OCI-LY7 (cell line): ENCODE measurements around the gene RNF157. TPM values are rescaled to one million over a fixed set of nuclear protein-coding genes. Genes with fewer than 3 reads are reported as not detected.

Source experiments
- BruUV-seq: library from RNA; stranded (reverse); fragments of 400-500 nt; replicated peaks from 2 replicates; lab custom pipeline; 2021; lab: Mats Ljungman, UMichigan
- CTCF ChIA-PET: fragments of 300-600 bp; sonication (Branson Sonifier 250); formaldehyde crosslinking; loops from one replicate; lab custom pipeline; 2022; ENCODE audit warnings: antibody characterized with exemption; ENCODE audit not compliant: unreplicated experiment; lab: Charles Lee
- POLR2A ChIA-PET: fragments of 300-600 bp; sonication (Branson Sonifier 250); formaldehyde crosslinking; loops from one replicate; lab custom pipeline; 2022; ENCODE audit warnings: antibody characterized with exemption; lab: Charles Lee
- DNase-seq: peaks from one replicate; pipeline ENCODE4 v3.0.0-alpha.2; 2015; ENCODE audit warnings: low spot score
- H2AFZ ChIP-seq: fragments of 200-600 bp; sonication (generic), shearing (Covaris generic); 2 replicates; pipeline ENCODE4 v1.6.1; 2014; ENCODE audit warnings: mild to moderate bottlenecking, antibody characterized with exemption, low read length, moderate library complexity
- H3K27ac ChIP-seq: fragments of 200-600 bp; sonication (generic); 2 replicates; pipeline ENCODE4 v1.5.1; 2014; ENCODE audit warnings: mixed run types, low read depth, mild to moderate bottlenecking, moderate library complexity, low read length, inconsistent platforms; ENCODE audit not compliant: poor library complexity, severe bottlenecking
- H3K36me3 ChIP-seq: fragments of 200-600 bp; sonication (generic); 2 replicates; pipeline ENCODE4 v1.6.1; 2014; ENCODE audit warnings: mild to moderate bottlenecking, antibody characterized with exemption, low read length, moderate library complexity, mixed read lengths; ENCODE audit not compliant: insufficient read depth
- H3K4me1 ChIP-seq: fragments of 200-600 bp; sonication (generic); 2 replicates; pipeline ENCODE4 v1.5.1; 2014; ENCODE audit warnings: mild to moderate bottlenecking, low read length; ENCODE audit not compliant: insufficient read depth, poor library complexity, severe bottlenecking
- H3K4me2 ChIP-seq: fragments of 200-600 bp; sonication (generic); 2 replicates; pipeline ENCODE4 v1.6.1; 2014; ENCODE audit warnings: mild to moderate bottlenecking, low read length
- H3K4me3 ChIP-seq: fragments of 200-600 bp; sonication (generic); 2 replicates; pipeline ENCODE4 v1.5.1; 2014; ENCODE audit warnings: mild to moderate bottlenecking, low read depth, low read length; ENCODE audit not compliant: poor library complexity, severe bottlenecking
- H3K79me2 ChIP-seq: fragments of 200-600 bp; sonication (generic); 2 replicates; pipeline ENCODE4 v1.6.1; 2016; ENCODE audit warnings: low read depth, mild to moderate bottlenecking, low read length, moderate library complexity, mixed read lengths; ENCODE audit not compliant: insufficient read depth
- H3K9me2 ChIP-seq: fragments of 200-600 bp; sonication (generic); 2 replicates; pipeline ENCODE4 v1.6.1; 2016; ENCODE audit warnings: mild to moderate bottlenecking, low read length, mixed read lengths; ENCODE audit not compliant: insufficient read depth
- H3K9me3 ChIP-seq: fragments of 200-600 bp; sonication (generic); 2 replicates; pipeline ENCODE4 v1.6.1; 2014; ENCODE audit warnings: mild to moderate bottlenecking, mixed run types, low read length, mixed read lengths
- H4K20me1 ChIP-seq: fragments of 200-600 bp; sonication (generic); 2 replicates; pipeline ENCODE4 v1.6.1; 2014; ENCODE audit warnings: mild to moderate bottlenecking, antibody characterized with exemption, low read length, moderate library complexity, mixed read lengths; ENCODE audit not compliant: insufficient read depth
- CTCF ChIP-seq: fragments of 200-600 bp; sonication (generic); conservative IDR thresholded peaks from 2 replicates; pipeline ENCODE4 v1.5.1; 2014; ENCODE audit warnings: mild to moderate bottlenecking, antibody characterized with exemption, low read length, moderate library complexity, mixed read lengths
- EZH2phosphoT487 ChIP-seq: fragments of 200-600 bp; sonication (generic); IDR thresholded peaks from 2 replicates; pipeline ENCODE4 v1.6.1; 2018; ENCODE audit warnings: low read depth, borderline replicate concordance, mild to moderate bottlenecking, mixed run types, antibody characterized with exemption, low read length, moderate library complexity, mixed read lengths
- intact Hi-C: fragments of 100-400 bp; cut with micrococcal nuclease; formaldehyde crosslinking; loops from one replicate; pipeline ENCODE4 v1.10.0; 2022; ENCODE audit not compliant: unreplicated experiment
- total RNA-seq, 2 experiments: library from RNA; depleted of rRNA in 1 of 2; stranded (reverse); fragments of >200 nt in 1 of 2; shearing (Covaris generic) in 1 of 2; gene quantifications; 2 replicates each; pipeline ENCODE4 v1.2.3, GENCODE V29; 2014 to 2022

RNF157 gene
- total RNA-seq, 2 experiments from 2014 or later = 0.28 to 1.3 TPM

DNA sequence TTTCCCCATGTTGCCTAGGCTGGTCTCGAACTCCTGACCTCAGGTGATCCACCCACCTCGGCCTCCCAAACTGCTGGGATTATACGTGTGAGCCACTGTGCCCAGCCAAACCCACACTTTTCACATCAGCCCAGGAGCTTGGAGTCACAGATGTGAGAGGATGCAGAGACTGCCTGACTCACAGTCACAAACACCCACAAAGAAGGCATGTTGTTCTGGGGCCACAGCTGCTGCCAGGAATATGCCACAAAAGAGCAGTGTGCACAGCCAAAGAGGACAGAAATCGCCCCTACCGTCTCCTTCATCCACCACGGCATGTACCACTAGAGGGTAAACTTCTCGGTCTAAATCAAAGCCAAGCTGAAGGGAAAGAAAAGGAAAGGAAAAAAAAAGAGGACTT, 74.1 kb downstream of the RNF157 start:
- Histone ChIP-seq H3K9me3 (no peaks in the 10 kb centered on the region), H3K79me2 (no peaks in the 10 kb centered on the region), H3K4me1 (no peaks in the 10 kb centered on the region), H4K20me1 (no peaks in the 10 kb centered on the region), H3K4me3 (no peak overlapping the region), H3K9me2 (no peaks in the 10 kb centered on the region), H3K4me2 (no peak overlapping the region), H3K36me3 (no peaks in the 10 kb centered on the region), H3K27ac (no peak overlapping the region), H2AFZ (no peak overlapping the region)
- CTCF ChIA-PET = no interaction called here
- POLR2A ChIA-PET = interaction anchor here (1.2 kb wide), 1 partner anchor 12 kb away, joined by 3 read pairs; no protein-coding TSS in a partner anchor
- BruUV-seq = no TSS peak
- intact Hi-C loops = no loop called here
- no peak for TF ChIP-seq CTCF
- TF ChIP-seq EZH2phosphoT487 = no peak
- no peak for DNase-seq

DNA sequence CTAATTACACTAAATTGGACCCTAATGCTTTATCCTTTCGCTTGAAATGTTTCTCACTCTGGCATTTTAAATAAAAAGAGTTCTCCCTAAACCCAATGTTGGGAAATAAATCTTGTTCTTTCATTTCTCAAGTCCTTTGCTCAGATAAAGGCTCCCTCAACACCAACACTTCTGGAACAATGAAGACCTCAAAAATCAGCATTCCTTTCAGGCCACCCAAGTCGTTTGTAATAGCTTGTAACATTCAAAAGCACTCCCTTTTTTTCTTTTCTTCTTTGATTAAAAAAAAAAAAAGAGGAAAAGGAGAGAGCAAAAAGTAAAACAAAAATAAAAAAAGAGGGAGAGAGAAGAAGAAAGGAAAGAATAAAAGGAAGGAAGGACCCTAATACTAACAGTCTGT, 76.0 kb downstream of the RNF157 start:
- no TSS peak for BruUV-seq
- Histone ChIP-seq H2AFZ (no peak overlapping the region), H3K9me3 (no peaks in the 10 kb centered on the region), H3K36me3 (no peaks in the 10 kb centered on the region), H3K4me2 (no peak overlapping the region), H3K27ac (no peak overlapping the region), H3K4me1 (no peaks in the 10 kb centered on the region), H3K9me2 (no peaks in the 10 kb centered on the region), H4K20me1 (no peaks in the 10 kb centered on the region), H3K79me2 (no peaks in the 10 kb centered on the region), H3K4me3 (no peak overlapping the region)
- POLR2A ChIA-PET = no interaction called here
- no peak for DNase-seq
- CTCF ChIA-PET = no interaction called here
- intact Hi-C loops = no loop called here
- TF ChIP-seq EZH2phosphoT487 (no peak), CTCF (no peak)

- H3K36me3 ChIP-seq = no peaks in the 10 kb centered on the region
- intact Hi-C loops = no loop called here
- H3K4me3 ChIP-seq = no peak overlapping the region
- POLR2A ChIA-PET = interaction anchor here (0.6 kb wide), 1 partner anchor 20 kb away, joined by 3 read pairs; no protein-coding TSS in a partner anchor
- no peaks in the 10 kb centered on the region for H3K79me2 ChIP-seq
- DNase-seq = no peak
- no peaks in the 10 kb centered on the region for H3K9me2 ChIP-seq
- H3K4me1 ChIP-seq = no peaks in the 10 kb centered on the region
- no TSS peak for BruUV-seq
- CTCF ChIA-PET = no interaction called here
- TF ChIP-seq CTCF (no peak), EZH2phosphoT487 (no peak)
- no peak overlapping the region for H3K4me2 ChIP-seq
- no peaks in the 10 kb centered on the region for H3K9me3 ChIP-seq
- H4K20me1 ChIP-seq = no peaks in the 10 kb centered on the region
- no peak overlapping the region for H3K27ac ChIP-seq
- no peak overlapping the region for H2AFZ ChIP-seq
Observed at GRCh38 chr17:76163919-76164318, 76.4 kb downstream of the RNF157 start.
